ENCODE measurements around the gene CLCA2. TPM values are rescaled to one million over a fixed set of nuclear protein-coding genes. Genes with fewer than 3 reads are reported as not detected.
A peak's percentile ranks its signal among the peaks of the same experiment; 100 is the strongest.

CLCA2 gene
- total and polyA plus RNA-seq, 2 of the 8 experiments (the other 6 are each of a cell fraction or from before 2014, with no cell fraction given) = not detected

- CTCF ChIA-PET (ENCODE audit: partially characterized antibody) = interaction anchor here (0.9 to 1.2 kb wide), 2 partner anchors 11 to 31 kb away, joined by 3 read pairs; no protein-coding TSS in a partner anchor
- Histone ChIP-seq H3K9me3 (ENCODE audit: insufficient read depth in 2 of 2, low read depth in 1 of 2, low read length in 1 of 2) (no peaks in the 10 kb centered on the region), H3K36me3 (ENCODE audit: control insufficient read depth in 2 of 4, insufficient read depth in 4 of 4, low read length in 3 of 4) (no peaks in the 10 kb centered on the region), H4K20me1 (replicated peaks in 1 of 2; ENCODE audit: control insufficient read depth in 1 of 2, insufficient read depth in 2 of 2, low read length in 2 of 2) (no peaks in the 10 kb centered on the region), H3K9ac (replicated peaks in 1 of 4; ENCODE audit: extremely low read depth in 1 of 4, low read depth in 3 of 4, low read length in 3 of 4) (no peak overlapping the region), H3K27ac (ENCODE audit: low read depth, low read length) (no peak overlapping the region), H3K4me2 (ENCODE audit: insufficient read depth in 1 of 2, low read depth in 2 of 2, low read length in 2 of 2) (no peak overlapping the region), H2BK20ac (ENCODE audit: low read length) (no peak overlapping the region), H3K23ac (ENCODE audit: insufficient read length) (no peak overlapping the region), H2BK15ac (ENCODE audit: low read length) (no peak overlapping the region), H2BK12ac (ENCODE audit: low read depth, low read length) (no peak overlapping the region), H2AFZ (ENCODE audit: low read length) (peak overlapping the region; percentile 84; the same call in 1 of the 2 replicates), H2BK120ac (replicated peaks; ENCODE audit: low read depth, low read length) (no peak overlapping the region), H2AK5ac (ENCODE audit: low read depth, low read length) (no peak overlapping the region), H3K27me3 (replicated peaks in 1 of 4; ENCODE audit: control insufficient read depth in 3 of 4, extremely low read depth in 1 of 4, insufficient read depth in 3 of 4, low read length in 3 of 4) (no peaks in the 10 kb centered on the region), H4K91ac (replicated peaks; ENCODE audit: insufficient read length, low read length) (no peak overlapping the region), H3K79me2 (ENCODE audit: control insufficient read depth in 1 of 2, insufficient read depth in 2 of 2, low read length in 2 of 2) (no peaks in the 10 kb centered on the region), H3K56ac (replicated peaks; ENCODE audit: insufficient read length, low read depth, low read length) (no peak overlapping the region), H3K4me1 (replicated peaks in 1 of 4; ENCODE audit: control insufficient read depth in 3 of 4, insufficient read depth in 4 of 4, low read length in 3 of 4) (0 out of 7 replicates have a peak, but pooled peaks cover 0 to 3% (median 0%) of the 10 kb centered on the region in 4 experiments), H4K5ac (ENCODE audit: insufficient read length, low read depth, low read length) (no peak overlapping the region), H3K79me1 (ENCODE audit: low read depth, low read length) (no peaks in the 10 kb centered on the region), H3K4ac (replicated peaks; ENCODE audit: insufficient read length, low read depth, low read length) (no peak overlapping the region), H2BK5ac (ENCODE audit: low read depth, low read length) (no peak overlapping the region), H3K23me2 (ENCODE audit: low read depth, low read length) (no peaks in the 10 kb centered on the region; the same call in 1 of the 2 replicates), H3K14ac (ENCODE audit: insufficient read length) (no peak overlapping the region), H3K18ac (ENCODE audit: extremely low read depth, low read length) (no peak overlapping the region), H4K8ac (ENCODE audit: extremely low read depth, insufficient read depth, low read length) (no peak overlapping the region), H3K4me3 (ENCODE audit: extremely low read depth in 1 of 4, insufficient read depth in 2 of 4, low read depth in 3 of 4, low read length in 4 of 4) (no peak overlapping the region)
- FAIRE-seq = no peak
- POLR2A ChIA-PET (ENCODE audit: partially characterized antibody) = no interaction called here
- 91% methylated on average over 4 of the region's 4 CpGs; no CpG with 5 or more reads in 1 of the 2 experiments for WGBS, 2 experiments (ENCODE audit: extremely low coverage in 1 of 2, insufficient coverage in 1 of 2, insufficient read length in 1 of 2, insufficient replicate concordance in 2 of 2, low coverage in 1 of 2, low lambda C conversion rate in 2 of 2, missing lambda C conversion rate in 1 of 2)
- DNase-seq (ENCODE audit: low read depth in 1 of 2, low spot score in 2 of 2) = no peak
- no peak for TF ChIP-seq MAFK (IDR thresholded peaks at IDR 0.05; ENCODE audit: low read depth, low read length)
- TF ChIP-seq EGR1 (IDR thresholded peaks at IDR 0.05; ENCODE audit: borderline replicate concordance, low read depth, low read length) = no peak
- TF ChIP-seq RNF2 (IDR thresholded peaks at IDR 0.05; ENCODE audit: borderline replicate concordance, low read depth, low read length, missing control alignments, poor library complexity, severe bottlenecking) = no peak
- TF ChIP-seq TCF12 (IDR thresholded peaks at IDR 0.05; ENCODE audit: low read depth, low read length) = no peak
- TF ChIP-seq TAF1 (IDR thresholded peaks at IDR 0.05; ENCODE audit: low read depth, low read length) = no peak
- TF ChIP-seq CHD2 (IDR thresholded peaks at IDR 0.05; ENCODE audit: low read length) = no peak
- no peak for TF ChIP-seq KDM4A (IDR thresholded peaks at IDR 0.05; ENCODE audit: low read depth, low read length, severe bottlenecking)
- TF ChIP-seq BRCA1 (IDR thresholded peaks at IDR 0.05; ENCODE audit: low read depth, low read length) = no peak
- no peak for TF ChIP-seq HDAC6 (IDR thresholded peaks at IDR 0.05; ENCODE audit: low read depth, low read length)
- TF ChIP-seq USF2 (IDR thresholded peaks at IDR 0.05; ENCODE audit: low read length) = no peak
- TF ChIP-seq POU5F1 (IDR thresholded peaks at IDR 0.05; ENCODE audit: low read depth, low read length) = no peak
- TF ChIP-seq BCL11A (IDR thresholded peaks at IDR 0.05; ENCODE audit: low read depth in 2 of 2, low read length in 2 of 2) = no peak
- TF ChIP-seq JUND (IDR thresholded peaks at IDR 0.05; ENCODE audit: low read length) = no peak
- no peak for TF ChIP-seq POLR2A (IDR thresholded peaks at IDR 0.05; ENCODE audit: control extremely low read depth in 1 of 2, low read depth in 2 of 2, low read length in 2 of 2)
- TF ChIP-seq SUZ12 (IDR thresholded peaks at IDR 0.05; ENCODE audit: low read length) = no peak
Observed at GRCh38 chr1:86481966-86482365, 58.0 kb downstream of the CLCA2 start.

Measured in H1 (cell line).